GM12801 (cell line): ENCODE data around the gene SYNGR2.

ENCODE experiments used
- CTCF ChIP-seq: IDR thresholded peaks from one replicate; pipeline ENCODE4 v1.5.1; 2011; ENCODE audit warnings: control low read depth; ENCODE audit not compliant: insufficient read length; ENCODE audit errors: extremely low read depth

SYNGR2 gene

GRCh38 chr17:78123258-78123929 is 45.0 kb upstream of the SYNGR2 start:
- TF ChIP-seq CTCF: no peak

- TF ChIP-seq CTCF: no peak
Observed at GRCh38 chr17:78124081-78124835, 44.1 kb upstream of the SYNGR2 start.

GRCh38 chr17:78124836-78125137 is 43.6 kb upstream of the SYNGR2 start:
- no peak for TF ChIP-seq CTCF

- no peak for TF ChIP-seq CTCF
Observed at GRCh38 chr17:78125138-78125913, 43.1 kb upstream of the SYNGR2 start.

GRCh38 chr17:78125976-78126894 is 42.1 kb upstream of the SYNGR2 start:
- TF ChIP-seq CTCF: no peak

GRCh38 chr17:78126895-78127238 is 41.5 kb upstream of the SYNGR2 start:
- TF ChIP-seq CTCF: no peak
